Right renal cortex interstitium (tissue), 3 donors: Measurements from ENCODE around the gene RALA. TPM values are rescaled to one million over a fixed set of nuclear protein-coding genes. Genes with fewer than 3 reads are reported as not detected.

Experiments
- DNase-seq, 3 donors: peaks; one replicate each; pipeline ENCODE4 v3.0.0-alpha.2; 2013; ENCODE audit warnings: low read depth in 3 of 3, low spot score in 2 of 3
- polyA plus RNA-seq, 3 donors: library from polyadenylated mRNA; unstranded; fragments of 120-200 nt; gene quantifications; one replicate each; pipeline ENCODE4 v1.2.1, GENCODE V29; 2013; ENCODE audit not compliant: insufficient read length in 3 of 3

The RALA gene
- polyA plus RNA-seq: 10 to 100 TPM; 75.3 to 85.1 (median 75.9) TPM

- DNase-seq: peak; percentile 75 to 87 (median 80)
Observed at GRCh38 chr7:39623047-39623731, at the start of gene RALA. TSS of gene RALA (plus strand) at chr7:39623572. CDS start at chr7:39686668, 63,096 bp downstream.

GRCh38 chr7:39574673-39575349 is 48.6 kb upstream of the RALA start:
- DNase-seq: no peak

- DNase-seq: no peak
Observed at GRCh38 chr7:39577229-39577874, 46.0 kb upstream of the RALA start.

- peak; percentile 83 to 85 (median 85) for DNase-seq
Observed at GRCh38 chr7:39580149-39580874, 43.1 kb upstream of the RALA start.

- no peak for DNase-seq
Observed at GRCh38 chr7:39582536-39582935, 40.8 kb upstream of the RALA start.

GRCh38 chr7:39583539-39583938 is 39.8 kb upstream of the RALA start:
- no peak for DNase-seq

- DNase-seq: no peak
Observed at GRCh38 chr7:39587393-39587792, 36.0 kb upstream of the RALA start.

- DNase-seq: no peak
Observed at GRCh38 chr7:39588416-39588815, 35.0 kb upstream of the RALA start.

GRCh38 chr7:39589323-39590111 is 33.9 kb upstream of the RALA start:
- DNase-seq: no peak

- DNase-seq: no peak
Observed at GRCh38 chr7:39592586-39592985, 30.8 kb upstream of the RALA start.

GRCh38 chr7:39594988-39595620 is 28.3 kb upstream of the RALA start:
- DNase-seq: no peak

GRCh38 chr7:39602351-39602750 is 21.0 kb upstream of the RALA start:
- no peak for DNase-seq

- DNase-seq: no peak
Observed at GRCh38 chr7:39603924-39604323, 19.4 kb upstream of the RALA start.

GRCh38 chr7:39605087-39605486 is 18.3 kb upstream of the RALA start:
- DNase-seq: no peak

GRCh38 chr7:39606352-39606751 is 17.0 kb upstream of the RALA start:
- no peak for DNase-seq

GRCh38 chr7:39606941-39607340 is 16.4 kb upstream of the RALA start:
- DNase-seq: no peak

- no peak for DNase-seq
Observed at GRCh38 chr7:39607865-39608264, 15.5 kb upstream of the RALA start.

- DNase-seq: no peak
Observed at GRCh38 chr7:39608278-39608677, 15.1 kb upstream of the RALA start.

GRCh38 chr7:39609113-39609934 is 14.0 kb upstream of the RALA start:
- no peak for DNase-seq
